HG03139 (cell line): ENCODE results near the gene ARMC10.
"Not testable (repeated sequence)": the region's sequence is repeated elsewhere in the genome, so short reads cannot be mapped to it uniquely, and the experiment has no call there.

Experiments
- ATAC-seq: cut with Tn5 transposase; IDR thresholded peaks from one replicate; pipeline ENCODE4 v1.9.1; 2021; ENCODE audit not compliant: unreplicated experiment

Gene ARMC10

DNA sequence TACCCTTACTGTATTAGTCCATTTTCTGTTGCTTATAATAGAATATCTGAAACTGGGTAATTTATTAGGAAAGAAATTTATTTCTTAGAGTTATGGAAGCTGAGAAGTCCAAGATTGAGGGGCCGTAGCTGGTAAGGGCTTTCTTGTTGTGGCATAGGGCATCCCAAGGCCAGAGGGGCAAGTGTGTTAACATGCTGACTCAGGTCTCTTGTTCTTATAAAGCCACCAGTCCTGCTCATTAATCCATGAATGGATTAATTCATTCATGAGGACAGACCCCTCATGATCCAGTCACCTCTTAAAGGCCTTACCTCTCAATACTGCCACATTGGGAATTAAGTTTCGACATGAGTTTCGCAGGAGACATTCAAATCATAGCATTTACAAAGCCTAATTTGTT lies 2.4 kb downstream of the ARMC10 start:
- ATAC-seq: no peak

DNA sequence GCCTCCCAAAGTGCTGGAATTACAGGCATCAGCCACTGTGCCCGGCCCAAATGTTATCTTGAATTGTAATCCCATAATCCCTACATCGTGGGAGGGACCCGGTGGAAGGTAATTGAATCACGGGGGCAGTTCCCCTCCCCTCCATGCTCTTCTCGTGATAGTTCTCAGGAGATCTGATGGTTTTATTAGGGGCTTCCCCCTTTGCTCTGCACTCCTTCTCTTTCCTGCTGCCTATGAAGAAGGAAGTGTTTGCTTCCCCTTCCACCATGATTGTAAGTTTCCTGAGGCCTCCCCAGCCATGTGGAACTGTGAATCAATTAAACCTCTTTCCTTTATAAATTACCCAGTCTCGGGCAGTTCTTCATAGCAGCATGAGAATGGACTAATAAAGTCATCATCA lies 3.3 kb downstream of the ARMC10 start:
- not testable (repeated sequence) for ATAC-seq

DNA sequence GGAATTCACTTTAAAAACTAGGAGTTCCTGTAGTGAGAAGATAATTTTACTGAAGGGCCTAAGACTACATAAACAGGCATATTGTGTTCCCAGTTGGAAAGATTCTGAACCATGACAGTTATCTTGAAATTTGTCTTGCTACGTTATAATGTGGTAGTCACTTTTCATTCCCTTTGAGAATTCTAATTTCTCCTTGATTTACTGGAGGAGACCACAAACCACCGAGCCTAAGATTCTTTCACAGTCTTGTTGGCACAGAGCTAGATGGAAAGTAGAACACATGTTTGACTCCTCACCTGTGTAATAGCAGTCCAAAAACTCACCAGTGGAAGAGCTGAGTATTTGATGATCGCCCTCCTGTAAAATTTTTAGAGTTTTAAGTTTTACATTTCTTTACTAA lies 4.9 kb downstream of the ARMC10 start:
- no peak for ATAC-seq

DNA sequence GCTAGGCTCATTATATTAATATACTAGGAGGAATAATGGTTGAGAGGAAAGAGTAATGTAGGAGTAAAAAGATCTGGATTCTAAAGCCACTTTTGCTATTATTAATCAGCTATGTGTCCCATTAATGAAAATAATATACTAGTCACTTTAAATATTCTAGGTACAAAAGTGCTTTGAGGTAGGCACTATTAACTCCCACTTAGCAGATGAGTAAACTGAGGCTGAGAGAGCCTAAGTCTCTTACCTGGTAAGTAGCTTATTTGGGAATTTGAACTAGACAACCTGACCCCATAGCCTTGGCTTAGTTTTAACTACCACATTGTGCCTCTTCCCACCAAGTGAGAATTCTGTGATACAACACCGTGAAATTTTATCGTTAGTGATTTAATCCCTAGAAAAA lies 6.0 kb downstream of the ARMC10 start:
- ATAC-seq: no peak

DNA sequence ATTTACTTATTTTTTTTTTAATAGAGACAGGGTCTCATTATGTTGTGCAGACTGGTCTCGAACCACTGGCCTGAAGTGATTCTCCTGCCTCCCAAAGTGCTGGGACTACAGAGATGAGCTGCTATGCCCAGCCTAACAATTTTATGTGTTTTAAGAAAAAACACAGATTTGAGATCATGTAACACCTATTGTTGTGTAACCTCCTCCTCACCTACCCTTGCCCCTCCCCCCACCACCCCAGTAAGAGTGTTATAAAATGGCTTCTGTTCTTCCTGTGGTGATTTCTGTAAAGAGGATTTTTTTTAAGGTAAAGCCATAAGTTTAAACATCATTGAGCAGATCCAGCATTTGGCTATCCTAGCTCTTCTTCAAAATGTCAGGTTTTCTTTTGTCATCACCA lies 7.6 kb downstream of the ARMC10 start:
- ATAC-seq: no peak

DNA sequence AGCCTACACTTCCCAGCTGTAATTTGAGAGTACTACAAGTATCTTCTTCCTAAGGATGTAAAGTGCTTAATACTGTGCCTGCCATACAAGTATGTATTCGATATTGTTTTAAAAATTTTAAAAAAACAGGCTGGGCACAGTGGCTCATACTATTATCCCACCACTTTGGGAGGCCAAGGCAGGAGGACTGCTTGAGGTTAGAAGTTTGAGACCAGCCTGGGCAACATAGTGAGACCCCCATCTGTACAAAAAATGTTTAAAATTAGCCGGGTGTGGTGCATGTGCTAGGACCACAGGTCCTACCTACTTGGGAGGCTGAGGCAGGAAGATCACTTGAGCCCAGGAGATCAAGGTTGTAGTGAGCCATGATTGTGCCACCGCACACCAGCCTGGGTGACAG lies 8.3 kb downstream of the ARMC10 start:
- no peak for ATAC-seq

DNA sequence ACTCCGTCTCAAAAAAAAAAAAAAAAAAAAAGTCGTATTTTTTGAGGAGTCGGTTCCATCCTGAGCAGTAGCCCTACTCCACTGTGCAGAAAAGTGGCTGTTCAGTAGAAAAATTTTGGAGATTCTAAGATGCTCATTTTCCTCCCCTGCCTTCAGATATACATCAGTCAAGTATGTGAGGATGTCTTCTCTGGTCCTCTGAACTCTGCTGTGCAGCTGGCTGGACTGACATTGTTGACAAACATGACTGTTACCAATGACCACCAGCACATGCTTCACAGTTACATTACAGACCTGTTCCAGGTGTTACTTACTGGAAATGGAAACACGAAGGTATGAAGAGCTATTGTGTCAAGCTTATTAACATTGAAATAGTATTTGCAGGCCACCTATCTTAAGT lies 17.4 kb downstream of the ARMC10 start:
- not testable (repeated sequence) for ATAC-seq

DNA sequence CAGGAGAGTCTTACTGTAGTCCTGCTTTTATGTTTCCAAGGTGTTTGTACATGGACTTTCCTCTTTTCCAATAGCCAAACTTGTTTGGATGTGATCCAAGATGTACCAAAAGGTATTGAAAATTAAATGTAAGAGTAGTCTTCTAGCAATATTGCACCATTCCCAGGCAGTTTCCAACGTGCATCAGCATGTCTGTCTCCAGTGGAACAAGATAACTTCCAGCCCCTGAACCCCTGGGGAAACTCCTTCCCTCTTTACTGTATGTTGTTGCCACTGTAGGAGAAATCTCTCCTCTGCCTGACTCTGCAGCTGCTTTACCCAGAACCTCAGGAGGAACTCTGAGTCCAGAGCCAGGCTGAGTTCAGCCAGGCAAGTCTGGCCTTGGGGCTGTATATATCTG lies 18.5 kb downstream of the ARMC10 start:
- ATAC-seq: no peak

DNA sequence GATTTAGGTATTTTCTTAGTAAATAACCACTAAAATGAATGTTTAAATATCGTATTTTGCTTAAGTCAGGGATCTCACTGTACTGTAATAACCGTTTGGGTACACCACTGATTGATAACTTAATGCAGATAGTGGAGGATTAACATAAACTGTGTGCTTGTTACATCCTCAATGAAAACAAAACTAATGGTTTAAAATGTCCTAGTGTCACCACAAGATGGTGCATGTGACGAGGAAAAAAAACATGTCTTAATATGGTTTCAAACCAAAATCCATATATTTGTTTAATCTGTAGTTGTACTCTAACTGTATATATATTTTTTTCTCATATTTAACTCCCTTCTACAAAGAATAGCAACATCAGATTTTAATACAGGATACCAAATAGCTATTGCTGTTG lies 19.2 kb downstream of the ARMC10 start:
- ATAC-seq: no peak

DNA sequence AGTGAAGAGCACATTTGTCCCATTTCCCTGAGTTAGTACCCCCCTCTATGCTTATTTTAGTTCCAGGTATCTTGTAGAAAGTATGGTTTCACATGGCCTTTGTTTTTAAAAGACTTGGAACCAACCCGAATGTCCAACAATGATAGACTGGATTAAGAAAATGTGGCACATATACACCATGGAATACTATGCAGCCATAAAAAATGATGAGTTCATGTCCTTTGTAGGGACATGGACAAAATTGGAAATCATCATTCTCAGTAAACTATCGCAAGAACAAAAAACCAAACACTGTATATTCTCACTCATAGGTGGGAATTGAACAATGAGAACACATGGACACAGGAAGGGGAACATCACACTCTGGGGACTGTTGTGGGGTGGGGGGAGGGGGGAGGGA lies 20.6 kb downstream of the ARMC10 start:
- ATAC-seq: not testable (repeated sequence)

DNA sequence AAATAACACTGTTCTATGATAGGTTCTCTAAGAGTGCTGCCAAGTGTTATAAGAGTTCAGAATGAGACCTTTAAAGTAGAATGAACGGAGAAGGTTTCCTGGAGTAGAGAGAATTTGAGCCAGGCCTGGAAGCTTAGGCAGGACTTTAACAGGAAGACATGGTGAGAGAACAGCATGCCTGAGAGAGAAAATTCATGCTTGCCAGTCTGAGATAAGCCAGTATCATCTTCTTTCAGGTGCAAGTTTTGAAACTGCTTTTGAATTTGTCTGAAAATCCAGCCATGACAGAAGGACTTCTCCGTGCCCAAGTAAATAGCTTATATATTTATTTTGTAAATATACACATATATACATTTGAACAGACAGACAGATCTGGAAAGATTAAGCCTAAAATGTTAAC lies 22.1 kb downstream of the ARMC10 start:
- no peak for ATAC-seq

DNA sequence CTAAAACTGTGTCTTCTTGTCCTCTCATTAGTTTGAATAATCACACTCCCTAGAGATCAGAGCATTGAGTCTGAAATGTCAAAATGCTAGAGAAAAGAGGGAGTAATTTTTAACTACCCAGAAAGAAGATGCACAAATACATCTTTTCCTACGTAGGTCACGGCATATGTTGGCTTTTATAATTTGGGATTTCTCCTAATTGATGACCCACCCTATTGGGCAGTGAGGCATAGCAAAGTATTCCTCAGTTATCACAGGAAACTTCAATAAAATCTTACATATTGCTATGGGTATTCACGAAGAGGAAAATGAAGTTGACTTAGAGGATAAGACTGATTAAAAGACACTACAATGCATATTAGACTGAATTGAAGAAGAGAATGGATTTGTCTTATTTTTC lies 25.4 kb downstream of the ARMC10 start:
- ATAC-seq: no peak

DNA sequence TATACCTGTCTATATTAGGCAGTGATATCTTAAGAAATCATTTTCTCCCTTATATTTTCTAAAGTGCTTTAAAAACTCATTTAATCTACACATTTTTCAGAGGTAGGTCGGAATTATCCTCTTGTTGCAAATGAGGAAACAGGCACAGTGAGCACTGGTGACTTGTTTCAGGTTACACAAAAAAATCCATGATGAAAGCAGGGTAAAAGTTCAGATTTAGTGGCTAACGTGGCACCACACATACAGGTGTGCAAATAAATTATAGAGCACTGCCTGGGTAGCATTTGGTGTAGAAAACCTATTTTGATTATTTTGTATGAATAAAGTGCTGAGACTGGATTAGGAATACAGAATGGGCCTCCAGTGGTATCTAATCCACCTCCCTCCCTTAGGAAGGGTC lies 26.6 kb downstream of the ARMC10 start:
- ATAC-seq: no peak

DNA sequence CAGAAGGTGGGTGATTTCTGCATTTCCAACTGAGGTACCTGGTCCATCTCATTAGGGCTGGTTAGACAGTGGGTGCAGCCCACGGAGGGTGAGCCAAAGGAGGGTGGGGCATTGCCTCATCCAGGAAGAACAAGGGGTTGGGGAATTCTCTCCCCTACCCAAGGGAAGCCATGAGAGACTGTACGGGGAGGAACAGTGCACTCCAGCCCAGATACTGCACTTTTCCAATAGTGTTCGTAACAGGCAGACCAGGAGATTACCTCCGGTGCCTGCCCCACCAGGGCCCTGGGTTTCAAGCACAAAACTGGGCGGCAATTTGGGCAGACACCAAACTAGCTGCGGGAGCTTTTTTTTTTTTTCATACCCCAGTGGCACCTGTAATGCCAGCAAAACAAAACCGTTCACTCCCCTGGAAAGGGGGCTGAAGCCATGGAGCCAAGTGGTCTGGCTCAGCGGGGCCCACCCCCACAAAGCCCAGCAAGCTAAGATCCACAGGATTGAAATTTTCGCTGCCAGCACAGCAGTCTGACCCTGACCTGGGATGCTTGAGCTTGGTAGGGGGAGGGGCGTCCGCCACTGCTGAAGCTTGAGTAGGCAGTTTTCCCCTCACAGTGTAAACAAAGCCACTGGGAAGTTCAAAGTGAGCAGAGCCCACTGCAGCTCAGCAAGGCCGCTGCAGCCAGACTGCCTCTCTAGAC lies 31.2 kb downstream of the ARMC10 start:
- ATAC-seq: no peak

DNA sequence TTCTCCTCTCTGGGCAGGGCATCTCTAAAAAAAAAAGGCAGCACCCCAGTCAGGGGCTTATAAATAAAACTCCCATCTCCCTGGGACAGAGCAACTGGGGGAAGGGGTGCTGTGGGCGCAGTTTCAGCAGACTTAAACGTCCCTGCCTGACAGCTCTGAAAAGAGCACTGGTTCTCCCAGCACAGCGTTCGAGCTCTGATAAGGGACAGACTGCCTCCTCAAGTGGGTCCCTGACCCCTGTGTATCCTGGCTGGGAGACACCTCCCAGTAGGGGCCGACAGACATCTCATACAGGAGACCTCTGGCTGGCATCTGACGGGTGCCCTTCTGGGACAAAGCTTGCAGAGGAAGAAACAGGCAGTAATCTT lies 31.7 kb downstream of the ARMC10 start:
- ATAC-seq: not testable (repeated sequence)

DNA sequence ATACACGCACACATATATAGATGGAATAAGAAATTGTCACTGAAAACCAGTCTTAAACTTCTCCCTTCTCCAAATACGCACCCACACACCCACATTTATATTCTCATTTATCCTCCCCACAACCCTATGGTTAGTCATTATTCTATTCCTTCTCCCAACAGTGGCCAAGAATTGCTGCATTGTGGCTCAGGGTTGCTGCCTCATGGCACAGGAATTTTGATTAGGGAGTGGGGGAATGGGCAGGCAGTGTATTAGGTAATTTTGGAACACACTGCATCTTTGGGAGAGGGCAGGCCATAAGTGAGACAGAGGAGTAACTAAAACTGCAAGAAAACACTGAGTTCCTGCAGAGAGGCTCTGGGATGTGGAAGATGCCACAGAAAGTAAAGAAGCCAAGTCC lies 38.2 kb downstream of the ARMC10 start:
- ATAC-seq: no peak

DNA sequence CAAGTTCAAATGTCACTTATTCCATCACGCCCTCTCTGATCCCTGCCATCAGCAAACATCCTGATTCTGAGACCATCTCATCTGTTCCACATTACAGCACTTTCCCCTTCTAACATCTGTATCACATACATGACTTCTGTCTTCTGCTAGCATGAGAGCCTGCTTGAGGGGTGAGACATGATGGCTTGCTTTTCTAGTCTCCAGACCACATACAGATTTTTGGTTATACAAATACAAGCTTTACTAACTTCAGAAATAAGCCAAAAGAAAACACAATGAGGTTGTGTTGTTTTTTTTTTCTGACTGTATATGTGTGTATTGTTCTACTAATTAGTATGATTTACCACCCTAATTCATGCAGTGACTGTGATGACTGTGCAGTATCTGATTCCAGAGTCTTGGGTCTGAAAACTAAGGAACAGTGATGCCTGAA lies 39.7 kb downstream of the ARMC10 start:
- ATAC-seq: no peak

DNA sequence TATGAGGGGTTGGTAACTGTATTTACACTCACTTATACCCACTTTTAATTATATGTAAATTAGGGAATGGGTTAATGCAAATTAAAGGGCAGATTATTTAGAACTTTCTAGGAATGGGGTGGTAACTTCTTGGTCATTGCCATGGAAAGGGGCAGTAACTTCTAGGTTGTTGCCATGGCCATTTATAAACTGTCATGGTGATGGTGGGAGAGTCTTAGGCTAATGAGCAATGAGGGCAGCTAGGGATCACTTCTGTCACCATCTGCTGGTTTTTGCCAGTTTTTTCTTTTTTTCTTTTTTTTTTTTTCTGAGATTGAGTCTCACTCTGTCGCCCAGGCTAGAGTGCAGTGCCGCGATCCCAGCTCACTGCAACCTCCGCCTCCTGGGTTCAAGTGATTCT lies 40.8 kb downstream of the ARMC10 start:
- no peak for ATAC-seq

DNA sequence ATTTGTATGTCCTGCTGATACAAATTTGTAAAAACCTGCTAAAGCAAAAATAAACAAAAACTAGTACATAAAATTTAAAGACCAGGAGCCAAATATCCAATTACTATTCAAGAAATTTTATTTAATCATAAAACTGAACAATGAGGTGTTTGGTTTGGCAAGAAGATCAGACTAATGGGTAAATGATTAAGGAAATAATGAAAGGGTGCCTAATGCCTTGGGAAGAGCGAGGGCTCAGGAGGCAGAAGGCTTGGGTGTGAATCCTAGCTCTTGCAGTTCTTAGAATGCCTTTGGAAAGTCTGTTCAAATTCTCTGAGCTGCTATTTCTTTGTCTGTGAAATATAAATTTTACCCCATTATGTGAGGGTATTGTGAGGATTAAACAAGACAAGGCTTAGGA lies 41.6 kb downstream of the ARMC10 start:
- no peak for ATAC-seq

DNA sequence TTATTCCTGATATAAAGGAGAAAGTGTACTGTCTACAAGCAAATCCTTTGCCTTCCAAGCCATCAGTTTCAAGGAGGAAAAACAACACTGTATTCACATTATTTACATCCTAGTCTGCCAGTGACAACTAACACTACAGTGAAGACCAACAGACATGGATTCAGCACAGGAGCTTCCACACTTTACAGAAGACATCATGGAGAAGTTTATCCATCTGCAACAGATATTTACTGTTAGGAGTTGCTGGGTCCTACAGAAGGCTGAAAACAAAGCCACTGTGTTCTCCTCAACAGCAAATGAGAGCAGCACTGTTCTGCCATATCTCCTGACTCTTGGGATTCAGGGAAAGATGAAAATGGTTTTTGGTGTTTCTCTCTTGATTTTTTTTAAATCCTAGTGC lies 42.1 kb downstream of the ARMC10 start:
- no peak for ATAC-seq

DNA sequence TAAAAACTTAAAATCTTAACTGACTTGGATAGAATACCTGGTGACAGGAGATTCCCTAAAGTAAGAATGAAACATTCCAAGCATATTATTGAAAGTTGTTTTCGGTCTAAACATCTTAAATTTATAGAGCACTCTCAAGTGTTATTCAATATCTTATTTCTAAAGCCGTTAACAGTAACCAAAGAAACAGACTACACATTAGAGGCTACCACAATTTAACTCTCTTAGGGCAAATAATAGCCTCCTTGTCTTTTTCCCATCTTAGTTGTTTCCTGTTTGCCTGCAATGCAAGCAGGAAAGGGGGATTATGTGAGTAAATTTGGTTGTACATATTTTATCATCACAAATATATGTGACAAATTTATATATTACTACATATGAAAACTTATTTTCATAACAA lies 42.5 kb downstream of the ARMC10 start:
- ATAC-seq: no peak

DNA sequence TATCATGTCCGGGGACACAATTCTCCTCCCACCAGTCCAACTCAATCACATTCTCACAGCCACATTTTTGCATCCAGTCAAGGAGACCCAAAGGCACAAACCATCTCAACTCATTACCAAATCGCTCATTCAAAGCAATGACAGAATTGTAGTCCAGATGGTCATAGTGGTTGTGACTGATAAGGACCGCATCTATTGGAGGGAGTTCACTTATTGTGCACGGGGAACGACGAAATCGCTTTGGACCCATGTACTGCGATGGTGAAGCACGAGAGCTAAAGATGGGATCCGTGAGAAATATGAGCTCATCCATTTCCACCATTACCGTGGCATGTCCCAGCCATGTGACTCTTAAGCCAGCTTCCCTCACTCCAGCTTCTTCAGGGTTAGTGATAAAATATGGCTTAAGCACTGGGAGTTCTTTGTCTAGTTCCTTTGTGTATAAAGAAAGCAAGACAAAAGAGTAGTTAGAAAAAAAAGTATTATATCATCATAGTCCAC lies 44.9 kb downstream of the ARMC10 start:
- no peak for ATAC-seq

DNA sequence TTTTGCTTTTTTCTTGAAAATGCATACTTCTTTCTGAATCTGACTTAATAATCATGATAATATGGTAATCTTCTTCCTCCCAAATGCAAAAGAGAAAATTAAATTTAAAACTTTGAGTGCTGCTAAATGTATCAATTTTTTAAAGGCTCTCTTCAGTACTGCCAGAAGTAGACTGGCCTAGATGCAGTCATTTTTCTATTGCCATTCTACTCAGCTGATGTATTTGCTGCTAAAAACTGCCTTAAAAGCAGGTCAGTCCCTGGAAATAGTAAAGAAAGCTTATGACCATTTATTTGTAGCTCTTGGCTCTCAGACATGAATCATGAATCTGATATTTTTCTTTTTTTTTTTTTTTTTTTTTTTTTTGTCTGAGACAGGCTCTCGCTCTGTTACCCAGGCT lies 45.4 kb downstream of the ARMC10 start:
- no peak for ATAC-seq
